HG03175 (cell line): ENCODE results near the gene THPO.
A peak's percentile ranks its signal among the peaks of the same experiment; 100 is the strongest.
"Not testable (repeated sequence)": the region's sequence is repeated elsewhere in the genome, so short reads cannot be mapped to it uniquely, and the experiment has no call there.

ENCODE experiments used
- ATAC-seq: cut with Tn5 transposase; IDR thresholded peaks from one replicate; pipeline ENCODE4 v1.9.1; 2021; ENCODE audit warnings: mild to moderate bottlenecking, moderate library complexity; ENCODE audit not compliant: unreplicated experiment

The THPO gene

DNA sequence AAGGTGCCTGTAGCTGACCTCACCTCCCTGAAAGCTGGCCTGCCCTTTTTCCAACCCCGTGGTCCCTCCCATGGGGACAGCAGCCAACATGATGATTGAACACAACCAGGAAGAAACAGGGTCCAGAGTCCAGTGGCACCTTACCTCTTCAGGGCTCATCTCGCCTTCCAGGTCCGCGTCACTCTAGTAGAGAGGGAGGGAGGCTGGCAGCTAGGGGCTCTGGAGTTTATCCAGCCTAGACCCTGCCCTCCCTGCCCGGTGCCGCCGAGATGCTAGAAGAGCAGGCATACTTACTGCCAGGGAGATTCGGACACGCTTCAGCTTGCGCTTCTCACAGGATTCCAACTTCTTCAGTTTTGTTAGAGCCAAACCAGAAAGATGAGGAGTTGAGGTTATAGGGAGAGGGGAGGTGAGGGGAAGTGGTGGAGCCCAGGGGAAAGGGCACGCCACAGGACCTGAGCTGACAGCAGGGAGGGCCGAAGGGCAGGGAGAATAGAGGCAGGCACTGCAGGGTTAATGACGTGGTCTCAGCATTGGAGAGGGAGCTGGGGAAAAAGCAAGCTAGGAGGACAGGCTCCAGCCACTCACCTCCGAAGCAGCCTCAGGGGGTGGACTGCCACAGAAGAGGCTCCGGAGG is 25.7 kb downstream of the THPO start:
- no peak for ATAC-seq

DNA sequence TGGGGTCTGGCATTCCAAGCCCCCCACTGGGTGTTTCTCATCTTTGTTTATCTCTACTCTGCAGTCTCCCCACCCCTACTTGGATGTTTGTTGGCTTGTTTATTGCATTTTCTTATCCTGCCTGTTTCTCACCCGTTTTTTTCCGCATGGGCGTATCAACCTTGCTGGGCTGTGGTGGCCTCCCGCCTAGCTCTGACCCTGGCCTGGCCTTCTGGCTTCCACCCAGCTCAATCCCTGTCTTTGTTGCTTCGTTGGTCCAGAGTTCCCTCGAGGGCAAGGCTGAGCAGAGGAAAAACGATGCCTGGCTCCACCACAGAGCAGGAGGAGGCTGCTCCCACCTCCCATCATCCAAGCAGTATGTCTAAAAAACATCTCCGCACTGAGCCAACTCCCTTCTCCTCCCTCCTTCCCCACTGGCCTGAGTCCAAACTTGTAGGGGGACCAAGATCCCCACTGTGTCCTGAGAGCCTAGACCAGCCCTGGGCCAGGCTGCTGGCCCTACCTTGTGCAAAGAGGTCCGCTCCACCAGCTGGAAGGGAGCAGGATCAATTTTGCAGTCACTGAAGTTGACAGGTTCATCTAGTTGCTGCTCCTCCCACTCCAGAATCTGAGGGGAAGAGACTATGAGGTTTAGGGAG is 26.4 kb downstream of the THPO start:
- no peak for ATAC-seq

DNA sequence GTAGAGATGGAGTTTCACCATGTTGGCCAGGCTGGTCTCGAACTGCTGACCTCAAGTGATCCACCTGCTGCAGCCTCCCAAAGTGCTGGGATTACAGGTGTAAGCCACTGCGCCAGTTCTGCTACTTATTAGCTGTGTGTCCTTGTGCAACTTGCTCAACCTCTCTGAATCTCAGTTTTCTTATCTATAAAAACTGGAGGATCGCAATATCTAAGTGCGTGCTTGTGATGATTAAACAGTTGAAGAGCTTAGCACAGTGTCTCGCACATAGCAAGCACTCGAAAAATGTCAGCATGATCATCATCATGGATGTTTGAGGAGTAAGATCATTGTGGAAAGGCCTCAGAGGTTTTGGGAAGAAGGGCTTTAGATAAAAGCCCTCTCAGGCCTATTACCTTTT is 27.4 kb downstream of the THPO start:
- no peak for ATAC-seq

DNA sequence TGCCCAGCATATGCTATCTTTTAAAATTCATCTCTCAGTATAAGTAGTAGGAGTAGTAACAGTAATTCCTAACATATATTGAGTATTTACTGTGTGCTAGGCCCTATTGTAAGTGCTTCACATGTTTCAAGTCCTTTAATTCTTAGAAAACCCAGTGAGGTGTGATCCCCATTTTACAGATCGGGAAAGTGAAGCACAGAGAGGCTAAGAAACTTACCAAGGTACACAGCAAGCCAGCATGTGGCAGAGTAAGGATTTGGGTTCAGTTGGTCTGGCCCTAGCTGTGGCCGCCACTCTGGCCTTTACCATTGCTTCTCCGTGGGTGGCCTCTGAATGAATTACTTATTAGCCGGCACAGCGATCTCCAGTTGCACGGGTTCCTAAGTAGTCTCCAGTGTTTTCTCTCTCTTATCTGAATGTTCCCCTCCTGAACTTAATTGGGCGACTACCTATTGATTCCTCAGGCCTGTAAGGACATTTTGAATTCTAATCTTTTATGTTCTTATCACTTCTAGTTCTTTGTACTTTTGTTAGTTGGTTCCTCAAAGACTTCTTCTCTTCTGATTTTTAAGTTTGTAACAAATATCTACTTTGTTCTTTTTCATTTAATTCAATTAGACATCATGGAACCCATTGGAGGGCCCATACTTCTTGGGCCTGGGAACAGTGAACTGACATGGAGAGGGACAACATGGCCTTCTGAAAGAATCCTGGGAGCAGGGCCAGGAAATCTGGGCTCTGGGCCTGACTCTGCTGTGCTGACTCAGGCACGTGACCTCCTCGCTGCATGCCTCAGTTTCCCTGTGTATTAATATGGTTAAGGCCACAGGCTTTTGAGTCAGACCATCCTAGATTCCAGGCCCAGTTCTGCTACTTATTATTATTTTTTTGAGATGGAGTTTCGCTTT is 28.2 kb downstream of the THPO start:
- no peak for ATAC-seq

DNA sequence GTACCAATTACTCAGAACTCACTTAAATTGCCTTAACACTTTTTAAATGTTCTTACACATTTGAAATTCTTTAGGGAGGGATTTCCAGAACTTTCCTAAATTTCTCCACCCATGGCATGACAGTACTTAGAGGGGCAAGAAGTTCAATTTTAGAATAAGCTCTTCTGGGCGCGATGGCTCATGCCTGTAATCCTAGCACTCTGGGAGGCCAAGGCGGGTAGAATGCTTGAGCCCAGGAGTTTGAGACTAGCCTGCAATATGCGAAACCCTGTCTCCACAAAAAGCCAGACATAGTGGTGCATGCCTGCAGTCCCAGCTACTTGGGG is 30.0 kb downstream of the THPO start:
- no peak for ATAC-seq

DNA sequence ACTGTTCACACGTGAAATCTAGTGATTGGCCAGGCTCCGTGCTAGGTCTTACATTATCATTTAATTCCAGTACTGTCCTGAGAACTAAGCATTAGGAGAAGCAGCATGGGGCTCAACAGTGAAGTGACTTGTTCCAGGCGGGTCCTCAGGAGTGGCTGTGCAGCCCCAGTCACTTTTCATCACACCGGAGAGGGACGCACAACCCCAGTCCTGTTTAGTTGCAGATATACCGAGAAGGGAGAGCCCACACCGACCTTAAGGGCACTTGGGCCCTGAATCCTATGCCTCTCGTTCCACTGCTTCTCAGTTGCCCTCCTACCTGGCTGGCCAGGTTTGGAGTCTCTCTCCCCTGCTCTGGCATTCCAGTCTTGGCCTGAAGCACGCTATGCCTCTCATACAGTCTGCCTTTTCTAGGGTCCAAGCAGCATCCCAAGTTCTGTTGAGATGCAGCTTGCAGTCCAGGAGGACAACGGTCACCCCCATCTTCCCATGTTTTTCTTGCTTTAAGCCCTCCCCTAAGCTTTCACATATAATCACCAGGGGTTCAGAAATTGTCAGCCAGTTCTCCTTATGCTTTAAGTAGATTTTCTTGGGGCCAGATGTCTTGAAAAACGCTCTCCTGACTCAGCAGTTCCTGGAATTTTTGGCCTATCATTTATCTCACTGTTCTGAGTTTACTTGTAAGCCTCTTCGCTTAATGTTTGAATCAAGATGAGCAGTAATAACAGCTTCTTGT is 30.5 kb downstream of the THPO start:
- ATAC-seq, result no peak

DNA sequence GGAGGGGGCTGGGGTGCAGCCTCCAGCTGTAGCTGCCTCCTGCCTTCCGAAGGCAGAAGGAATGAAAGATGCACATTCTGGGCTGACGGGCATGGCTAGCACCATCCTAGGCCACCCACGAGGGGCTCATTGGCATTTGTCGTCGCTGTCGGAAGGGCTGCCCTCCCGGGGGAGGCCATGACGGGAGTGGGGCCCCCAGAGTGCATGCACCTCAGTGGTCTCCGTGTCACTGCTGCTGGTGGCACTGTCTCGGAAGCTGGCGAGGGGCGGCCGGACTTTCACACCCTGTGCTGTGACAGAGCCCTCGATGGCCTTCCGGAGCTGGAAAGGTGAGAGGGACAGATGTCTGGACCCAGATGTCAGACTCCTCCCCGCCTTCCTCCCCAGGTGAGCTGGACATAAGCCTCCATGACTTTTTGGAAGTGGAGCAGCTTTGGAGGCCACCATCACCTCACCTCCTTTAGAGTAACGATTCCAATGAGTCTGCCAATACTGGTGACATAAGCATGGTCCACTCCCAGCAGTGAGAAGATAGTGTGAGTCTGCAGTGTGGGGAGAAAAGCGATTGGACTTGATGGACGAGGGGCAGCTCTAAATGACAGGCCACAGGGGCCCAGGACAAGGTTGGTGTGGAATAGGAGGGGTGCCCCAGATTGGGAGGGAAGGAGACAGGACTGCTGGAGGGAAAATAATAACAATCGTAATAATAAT is 31.4 kb downstream of the THPO start:
- no peak for ATAC-seq

DNA sequence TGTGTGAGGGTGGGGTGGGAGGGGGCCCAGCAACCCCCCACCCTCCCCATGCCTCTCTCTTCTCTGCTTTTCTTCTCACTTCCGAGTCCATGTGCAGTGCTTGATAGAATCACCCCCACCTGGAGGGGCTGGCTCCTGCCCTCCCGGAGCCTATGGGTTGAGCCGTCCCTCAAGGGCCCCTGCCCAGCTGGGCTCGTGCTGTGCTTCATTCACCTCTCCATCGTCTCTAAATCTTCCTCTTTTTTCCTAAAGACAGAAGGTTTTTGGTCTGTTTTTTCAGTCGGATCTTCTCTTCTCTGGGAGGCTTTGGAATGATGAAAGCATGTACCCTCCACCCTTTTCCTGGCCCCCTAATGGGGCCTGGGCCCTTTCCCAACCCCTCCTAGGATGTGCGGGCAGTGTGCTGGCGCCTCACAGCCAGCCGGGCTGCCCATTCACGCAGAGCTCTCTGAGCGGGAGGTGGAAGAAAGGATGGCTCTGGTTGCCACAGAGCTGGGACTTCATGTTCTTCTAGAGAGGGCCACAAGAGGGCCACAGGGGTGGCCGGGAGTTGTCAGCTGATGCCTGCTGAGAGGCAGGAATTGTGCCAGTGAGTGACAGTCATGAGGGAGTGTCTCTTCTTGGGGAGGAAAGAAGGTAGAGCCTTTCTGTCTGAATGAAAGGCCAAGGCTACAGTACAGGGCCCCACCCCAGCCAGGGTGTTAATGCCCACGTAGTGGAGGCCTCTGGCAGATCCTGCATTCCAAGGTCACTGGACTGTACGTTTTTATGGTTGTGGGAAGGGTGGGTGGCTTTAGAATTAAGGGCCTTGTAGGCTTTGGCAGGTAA is 32.5 kb downstream of the THPO start:
- peak; percentile 55 for ATAC-seq

DNA sequence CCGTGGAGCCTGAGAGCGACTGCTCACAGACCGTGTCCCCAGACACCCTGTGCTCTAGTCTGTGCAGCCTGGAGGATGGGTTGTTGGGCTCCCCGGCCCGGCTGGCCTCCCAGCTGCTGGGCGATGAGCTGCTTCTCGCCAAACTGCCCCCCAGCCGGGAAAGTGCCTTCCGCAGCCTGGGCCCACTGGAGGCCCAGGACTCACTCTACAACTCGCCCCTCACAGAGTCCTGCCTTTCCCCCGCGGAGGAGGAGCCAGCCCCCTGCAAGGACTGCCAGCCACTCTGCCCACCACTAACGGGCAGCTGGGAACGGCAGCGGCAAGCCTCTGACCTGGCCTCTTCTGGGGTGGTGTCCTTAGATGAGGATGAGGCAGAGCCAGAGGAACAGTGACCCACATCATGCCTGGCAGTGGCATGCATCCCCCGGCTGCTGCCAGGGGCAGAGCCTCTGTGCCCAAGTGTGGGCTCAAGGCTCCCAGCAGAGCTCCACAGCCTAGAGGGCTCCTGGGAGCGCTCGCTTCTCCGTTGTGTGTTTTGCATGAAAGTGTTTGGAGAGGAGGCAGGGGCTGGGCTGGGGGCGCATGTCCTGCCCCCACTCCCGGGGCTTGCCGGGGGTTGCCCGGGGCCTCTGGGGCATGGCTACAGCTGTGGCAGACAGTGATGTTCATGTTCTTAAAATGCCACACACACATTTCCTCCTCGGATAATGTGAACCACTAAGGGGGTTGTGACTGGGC is 33.3 kb downstream of the THPO start:
- no peak for ATAC-seq

DNA sequence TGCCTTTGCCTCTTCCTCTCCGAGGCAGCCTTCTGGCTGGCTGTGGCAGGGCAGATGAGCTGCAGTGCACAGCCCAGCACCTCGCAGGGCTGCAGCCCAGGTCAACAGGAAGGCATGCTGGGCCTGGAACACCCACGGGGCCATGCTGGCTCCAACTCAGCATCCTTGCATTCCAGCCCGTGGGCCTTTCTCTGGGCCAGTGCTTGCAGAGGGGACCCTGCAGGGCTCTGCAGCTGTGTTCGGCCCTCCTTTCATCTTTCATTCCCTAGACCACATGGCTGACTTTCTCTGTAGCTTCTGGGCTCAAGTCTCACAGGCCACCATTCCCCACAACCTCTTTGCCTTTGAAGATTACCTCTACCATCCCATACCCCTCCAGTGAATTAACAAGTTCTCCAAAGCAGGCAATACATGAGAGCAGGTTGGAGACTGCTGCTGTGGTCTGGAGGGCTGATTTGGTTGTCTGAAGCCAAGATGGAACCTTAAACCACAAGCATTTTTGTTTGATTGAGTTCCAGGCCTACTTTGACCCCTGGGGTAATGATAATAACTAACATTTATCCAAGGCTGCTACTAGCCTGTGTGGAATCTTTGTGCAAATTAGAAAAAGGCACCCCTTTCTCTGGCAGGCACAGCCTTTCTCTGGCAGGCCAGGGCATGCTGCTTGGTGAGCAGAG is 34.7 kb downstream of the THPO start:
- no peak for ATAC-seq

DNA sequence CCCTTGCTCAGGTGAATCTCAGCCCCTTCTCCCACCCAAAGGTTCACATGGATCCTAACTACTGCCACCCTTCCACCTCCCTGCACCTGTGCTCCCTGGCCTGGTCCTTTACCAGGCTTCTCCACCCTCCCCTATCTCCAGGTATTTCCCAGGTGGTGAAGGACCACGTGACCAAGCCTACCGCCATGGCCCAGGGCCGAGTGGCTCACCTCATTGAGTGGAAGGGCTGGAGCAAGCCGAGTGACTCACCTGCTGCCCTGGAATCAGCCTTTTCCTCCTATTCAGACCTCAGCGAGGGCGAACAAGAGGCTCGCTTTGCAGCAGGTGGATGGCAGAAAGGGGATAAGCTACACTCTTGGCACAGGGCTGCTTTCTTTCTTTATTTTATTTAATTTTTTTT is 36.1 kb downstream of the THPO start:
- no peak for ATAC-seq

DNA sequence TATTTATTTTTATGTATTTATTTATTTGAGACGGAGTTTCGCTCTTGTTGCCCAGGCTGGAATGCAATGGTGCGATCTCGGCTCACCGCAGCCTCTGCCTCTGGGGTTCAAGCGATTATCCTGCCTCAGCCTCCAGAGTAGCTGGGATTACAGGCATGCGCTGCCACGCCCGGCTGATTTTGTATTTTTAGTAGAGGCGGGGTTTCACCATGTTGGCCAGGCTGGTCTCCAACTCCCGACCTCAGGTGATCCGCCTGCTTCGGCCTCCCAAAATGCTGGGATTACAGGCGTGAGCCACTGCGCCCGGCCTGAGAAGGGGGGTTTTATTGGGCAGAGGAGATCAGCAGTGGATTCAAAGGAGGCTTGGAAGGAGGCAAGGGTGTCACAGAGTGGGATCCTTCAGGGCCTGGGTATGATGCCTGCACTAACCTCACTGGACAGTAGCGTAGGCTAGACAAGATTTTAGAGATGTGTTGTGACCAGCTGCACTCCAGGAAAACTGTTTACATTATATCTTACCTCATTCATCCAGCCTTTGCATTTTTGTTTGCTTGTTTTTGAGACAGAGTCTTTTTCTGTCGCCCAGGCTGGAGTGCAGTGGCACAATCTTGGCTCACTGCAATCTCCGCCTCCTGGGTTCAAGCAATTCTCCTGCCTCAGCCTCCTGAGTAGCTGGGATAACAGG is 38.4 kb downstream of the THPO start:
- not testable (repeated sequence) for ATAC-seq

DNA sequence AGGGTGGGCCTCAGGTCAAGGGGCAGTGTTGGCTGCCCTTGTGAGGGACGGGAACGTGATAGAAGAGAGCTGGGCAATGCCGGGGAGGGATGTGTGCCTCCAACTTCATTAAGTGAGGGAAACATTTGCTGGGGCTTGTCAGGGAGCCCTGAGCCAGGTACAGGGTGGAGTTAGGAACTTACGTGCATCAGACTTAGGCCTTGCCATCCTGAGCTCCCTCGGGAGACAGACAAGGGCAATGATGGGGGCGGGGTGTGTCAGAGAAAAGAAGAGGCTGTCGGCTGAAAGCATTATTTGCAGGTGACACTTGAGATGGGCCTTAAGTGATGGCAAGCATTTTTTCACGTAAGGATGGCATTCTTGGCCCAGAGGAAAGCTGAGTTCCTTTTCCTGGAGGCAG is 39.0 kb downstream of the THPO start:
- no peak for ATAC-seq

DNA sequence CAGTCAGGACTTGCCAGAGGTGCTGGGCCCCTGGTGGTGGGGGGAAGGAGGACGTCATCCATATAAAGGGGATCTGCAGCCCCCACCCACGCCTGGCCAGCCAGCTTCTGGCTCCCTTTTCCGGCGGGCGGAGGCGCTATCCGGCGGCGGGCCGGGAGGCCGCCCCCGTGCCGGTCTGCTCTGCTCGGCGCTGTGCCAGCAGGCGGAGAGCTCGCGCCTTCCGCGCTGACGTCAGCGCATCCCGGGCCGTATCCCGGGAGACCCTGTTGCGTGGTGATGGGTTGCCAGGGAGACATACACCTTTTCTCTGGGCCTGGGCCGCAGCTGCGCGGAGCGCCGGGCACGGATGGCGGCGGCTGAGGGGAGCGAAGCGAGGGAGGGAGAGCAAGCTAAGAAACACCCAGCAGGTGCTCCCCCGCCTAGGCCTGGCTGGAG is 39.5 kb downstream of the THPO start:
- ATAC-seq, result no peak

DNA sequence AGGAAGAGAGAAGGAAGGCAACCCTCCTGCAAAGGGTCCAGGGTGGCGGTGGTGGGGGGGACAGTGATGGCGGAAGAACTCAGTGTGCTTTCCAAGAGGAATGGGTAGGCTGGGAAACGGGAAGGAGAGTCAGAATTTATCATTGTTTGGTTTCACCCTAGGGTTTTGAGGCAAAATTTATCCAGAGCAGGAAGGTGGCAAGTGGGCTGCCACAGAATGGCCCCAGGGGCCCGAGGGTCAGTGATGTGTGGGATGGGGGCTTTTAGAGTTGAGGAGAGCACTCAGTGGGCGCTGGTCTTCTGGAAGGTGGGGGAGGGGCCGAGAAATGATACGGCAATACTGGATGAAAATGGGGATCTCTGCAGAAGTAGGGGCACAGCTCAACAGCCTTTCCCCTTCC is 40.0 kb downstream of the THPO start:
- ATAC-seq, result no peak

DNA sequence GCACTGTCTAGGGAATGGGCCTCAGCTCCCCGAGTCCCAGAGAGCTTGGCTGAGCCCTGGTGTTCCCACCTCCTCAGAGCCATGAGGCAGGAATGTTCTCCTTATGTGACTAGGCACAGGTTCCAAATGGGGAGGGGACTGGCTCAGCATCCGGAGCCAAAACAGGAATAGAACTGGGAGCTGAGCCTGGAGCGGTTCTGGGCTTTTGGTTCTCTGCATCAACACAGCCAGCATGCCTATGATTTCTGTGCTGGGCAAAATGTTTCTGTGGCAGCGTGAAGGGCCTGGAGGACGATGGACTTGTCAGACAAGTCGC is 40.6 kb downstream of the THPO start, which contains the start of gene FAM131A:
Gene FAM131A, plus strand, starts transcription at position 202 of the 316 bp plus-strand sequence. Its CDS starts 31 bp downstream, at position 233.
- ATAC-seq, result no peak

DNA sequence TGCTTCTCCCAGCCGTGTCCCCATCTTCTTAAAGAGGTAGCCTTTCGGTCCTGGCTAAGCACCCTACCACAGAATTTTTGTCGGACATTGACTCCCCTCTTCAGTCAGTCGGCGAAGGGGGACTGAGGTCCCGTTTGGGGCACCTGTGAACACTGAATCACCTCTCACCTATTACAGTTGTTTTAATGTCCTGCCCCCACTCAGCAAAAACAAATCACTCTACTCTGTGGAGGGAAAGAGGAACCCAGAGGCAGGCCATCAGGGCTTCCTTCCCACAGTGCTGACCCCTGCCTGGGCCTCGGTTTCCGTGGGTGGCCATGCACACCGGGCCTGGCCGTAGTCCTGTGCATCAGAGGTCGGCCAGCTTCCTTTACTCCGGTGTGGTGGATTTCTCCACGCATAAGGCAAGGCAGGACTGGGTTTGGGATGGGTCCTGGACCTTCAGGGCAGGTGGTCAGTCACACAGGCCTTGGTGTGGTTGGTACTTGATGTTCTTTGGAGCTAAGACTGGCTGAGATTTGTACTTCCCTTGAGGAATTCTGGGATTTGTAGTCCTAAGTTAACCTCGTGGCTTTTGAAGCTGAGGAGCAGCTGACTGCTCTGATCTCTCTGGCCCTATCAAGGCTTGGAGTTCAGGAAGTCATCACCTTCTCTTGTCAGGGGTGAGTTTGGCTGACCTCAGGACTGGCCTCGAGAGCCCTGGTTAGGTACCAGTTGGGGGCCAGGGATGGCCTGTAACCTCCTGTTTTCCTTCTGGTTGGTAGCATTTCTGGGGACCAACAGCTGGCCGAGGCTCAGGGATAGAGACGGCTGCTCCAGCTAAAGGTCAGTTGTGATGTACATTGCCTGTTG is 41.2 kb downstream of the THPO start:
- no peak for ATAC-seq
